H54 (cell line): ENCODE measurements around the gene GPR137B.

Source experiments
- DNase-seq: peaks from one replicate; pipeline ENCODE4 v3.0.0; 2011; ENCODE audit warnings: low spot score, mixed read lengths; ENCODE audit not compliant: insufficient read length
- FAIRE-seq: peaks from 3 replicates; lab custom pipeline; 2011; peaks lifted over from hg19 to GRCh38; lab: Jason Lieb, UNC
- POLR2A ChIP-seq: IDR thresholded peaks from 2 replicates; pipeline ENCODE4 v1.6.1; 2011; ENCODE audit warnings: low read depth, mild to moderate bottlenecking, low read length

GPR137B gene

GRCh38 chr1:236201786-236202185 is 59.4 kb downstream of the GPR137B start:
- TF ChIP-seq POLR2A, result no peak
- FAIRE-seq, result no peak
- no peak for DNase-seq

GRCh38 chr1:236204039-236204438 is 61.7 kb downstream of the GPR137B start:
- no peak for TF ChIP-seq POLR2A
- DNase-seq (no peak), FAIRE-seq (peak; percentile 81)

GRCh38 chr1:236204656-236205055 is 62.3 kb downstream of the GPR137B start:
- no peak for TF ChIP-seq POLR2A
- DNase-seq (no peak), FAIRE-seq (no peak)

GRCh38 chr1:236206548-236206947 is 64.2 kb downstream of the GPR137B start:
- FAIRE-seq (no peak), DNase-seq (no peak)
- TF ChIP-seq POLR2A, result no peak

GRCh38 chr1:236207121-236207520 is 64.8 kb downstream of the GPR137B start:
- DNase-seq, result no peak
- FAIRE-seq, result no peak
- TF ChIP-seq POLR2A, result no peak

- FAIRE-seq (no peak), DNase-seq (no peak)
- no peak for TF ChIP-seq POLR2A
These were observed 65.2 kb downstream of the GPR137B start for GRCh38 chr1:236207569-236207968.

GRCh38 chr1:236209185-236209584 is 66.8 kb downstream of the GPR137B start:
- no peak for TF ChIP-seq POLR2A
- no peak for FAIRE-seq
- DNase-seq, result no peak

- no peak for DNase-seq
- no peak for FAIRE-seq
- no peak for TF ChIP-seq POLR2A
These were observed 67.4 kb downstream of the GPR137B start for GRCh38 chr1:236209713-236210112.

- no peak for TF ChIP-seq POLR2A
- FAIRE-seq, result no peak
- no peak for DNase-seq
These were observed 69.5 kb downstream of the GPR137B start for GRCh38 chr1:236211815-236212214.

GRCh38 chr1:236213534-236213933 is 71.2 kb downstream of the GPR137B start:
- DNase-seq (no peak), FAIRE-seq (no peak)
- TF ChIP-seq POLR2A, result no peak

GRCh38 chr1:236214761-236215160 is 72.4 kb downstream of the GPR137B start:
- no peak for DNase-seq
- no peak for FAIRE-seq
- no peak for TF ChIP-seq POLR2A

GRCh38 chr1:236220473-236220872 is 78.1 kb downstream of the GPR137B start:
- DNase-seq (no peak), FAIRE-seq (no peak)
- no peak for TF ChIP-seq POLR2A

- no peak for FAIRE-seq
- no peak for DNase-seq
- no peak for TF ChIP-seq POLR2A
These were observed 80.3 kb downstream of the GPR137B start for GRCh38 chr1:236222632-236223031.

- TF ChIP-seq POLR2A, result no peak
- FAIRE-seq (no peak), DNase-seq (no peak)
These were observed 86.1 kb downstream of the GPR137B start for GRCh38 chr1:236228411-236228810.

GRCh38 chr1:236235116-236235515 is 92.8 kb downstream of the GPR137B start:
- no peak for TF ChIP-seq POLR2A
- no peak for FAIRE-seq
- no peak for DNase-seq

GRCh38 chr1:236239092-236239585 is 96.8 kb downstream of the GPR137B start:
- FAIRE-seq (no peak), DNase-seq (no peak)
- TF ChIP-seq POLR2A, result no peak
